Esophagus (tissue), 2 donors: ENCODE data around the gene SCGN. TPM values are rescaled to one million over a fixed set of nuclear protein-coding genes. Genes with fewer than 3 reads are reported as not detected.
"Not testable (repeated sequence)": the region's sequence is repeated elsewhere in the genome, so short reads cannot be mapped to it uniquely, and the experiment has no call there.

Experiments used
- H3K27ac ChIP-seq, 2 donors: one replicate each; pipeline ENCODE4 v1.5.1; 2013; ENCODE audit warnings: low read depth in 2 of 2, mild to moderate bottlenecking in 2 of 2, inconsistent platforms in 1 of 2, low read length in 1 of 2, moderate library complexity in 1 of 2
- H3K27me3 ChIP-seq, 2 donors: one replicate each; pipeline ENCODE4 v1.6.1; 2013; ENCODE audit warnings: low read length in 2 of 2, control low read depth in 1 of 2, mild to moderate bottlenecking in 1 of 2; ENCODE audit not compliant: insufficient read depth in 2 of 2, control insufficient read depth in 1 of 2
- H3K36me3 ChIP-seq, 2 donors: one replicate each; pipeline ENCODE4 v1.6.1; 2013; ENCODE audit warnings: low read length in 1 of 2; ENCODE audit not compliant: control insufficient read depth in 2 of 2, insufficient read depth in 2 of 2
- H3K4me1 ChIP-seq, 2 donors: one replicate each; pipeline ENCODE4 v1.6.1; 2013; ENCODE audit warnings: low read length in 1 of 2; ENCODE audit not compliant: control insufficient read depth in 2 of 2, insufficient read depth in 2 of 2
- H3K4me3 ChIP-seq, 2 donors: one replicate each; pipeline ENCODE4 v1.5.1; 2013; ENCODE audit warnings: low read length in 2 of 2, mild to moderate bottlenecking in 2 of 2, low read depth in 1 of 2, moderate library complexity in 1 of 2
- H3K9me3 ChIP-seq, 2 donors: one replicate each; pipeline ENCODE4 v1.6.1; 2013; ENCODE audit warnings: mild to moderate bottlenecking in 2 of 2, low read depth in 1 of 2, low read length in 1 of 2, moderate library complexity in 1 of 2; ENCODE audit not compliant: control insufficient read depth in 2 of 2, insufficient read depth in 1 of 2
- WGBS, 2 donors: extraction: QIAGEN DNeasy Blood & Tissue Kit; methylation state at CpG; one replicate each; pipeline ENCODE4 v1.1.7; 2013; 5-methylcytosine and 5-hydroxymethylcytosine counted together
- polyA plus RNA-seq, 2 donors: library from polyadenylated mRNA; stranded (reverse); fragments of 200-250 nt; gene quantifications; one replicate each; pipeline ENCODE4 v1.2.3, GENCODE V29; 2013
- donor health status: healthy with polysubstance abuse.
- donor health status: Bipolar disorder and iron deficiency.

Gene SCGN
- polyA plus RNA-seq, 2 donors = 0.08 TPM; not detected in 1

GRCh38 chr6:25748601-25749517 is 96.8 kb downstream of the SCGN start:
- not testable (repeated sequence) for H3K27me3 ChIP-seq, H3K9me3 ChIP-seq, H3K36me3 ChIP-seq, H3K4me3 ChIP-seq, H3K27ac ChIP-seq, H3K4me1 ChIP-seq
- WGBS, 2 donors = 49 to 61% methylated on average over 17 of the region's 17 CpGs

- Histone ChIP-seq H3K27me3 (no peaks in the 10 kb centered on the region), H3K4me1 (no peaks in the 10 kb centered on the region), H3K9me3 (no peaks in the 10 kb centered on the region), H3K4me3 (no peak overlapping the region), H3K27ac (no peak overlapping the region), H3K36me3 (no peaks in the 10 kb centered on the region)
- 52 to 77% methylated on average over 2 of the region's 2 CpGs for WGBS, 2 donors
These were observed 97.8 kb downstream of the SCGN start for GRCh38 chr6:25749837-25750236.

GRCh38 chr6:25750906-25751305 is 98.9 kb downstream of the SCGN start:
- Histone ChIP-seq H3K27me3 (peaks cover 0 to 3% of the 10 kb centered on the region in 2 donors), H3K27ac (no peak overlapping the region), H3K36me3 (no peaks in the 10 kb centered on the region), H3K4me3 (no peak overlapping the region), H3K9me3 (no peaks in the 10 kb centered on the region), H3K4me1 (no peaks in the 10 kb centered on the region)
- 36 to 44% methylated on average over 3 of the region's 3 CpGs for WGBS, 2 donors

Other genes with a start within 250 kb of the SCGN start
- gene SLC17A4, start 102.5 kb downstream of the SCGN start, polyA plus RNA-seq = not detected
- gene SLC17A1, start 179.8 kb downstream of the SCGN start, polyA plus RNA-seq = not detected
- gene SLC17A3, start 222.0 kb downstream of the SCGN start, polyA plus RNA-seq = not detected